BLaER1 treated with 17β-estradiol and CSF1 and Interleukin-3, amounts not matched to agents 10 nM and 100 nM (cell line): ENCODE measurements around the gene OGFR.
A peak's percentile ranks its signal among the peaks of the same experiment; 100 is the strongest.

ENCODE experiments used
- H3K27ac ChIP-seq, 11 experiments: shearing (Covaris generic); formaldehyde crosslinking; 2 replicates each; pipeline ENCODE4 v1.8.1; 2022
- H3K27me3 ChIP-seq, 11 experiments: shearing (Covaris generic); formaldehyde crosslinking; 2 replicates each; pipeline ENCODE4 v1.8.1; 2022
- H3K36me3 ChIP-seq, 11 experiments: shearing (Covaris generic); formaldehyde crosslinking; 2 replicates each; pipeline ENCODE4 v1.8.1; 2022
- H3K4me1 ChIP-seq, 10 experiments: shearing (Covaris generic); formaldehyde crosslinking; 2 replicates each; pipeline ENCODE4 v1.8.1; 2022
- H3K4me2 ChIP-seq, 11 experiments: shearing (Covaris generic); formaldehyde crosslinking; 2 replicates each; pipeline ENCODE4 v1.8.1; 2022
- H3K4me3 ChIP-seq, 10 experiments: shearing (Covaris generic); formaldehyde crosslinking; 2 replicates each; pipeline ENCODE4 v1.8.1; 2022
- H3K9ac ChIP-seq, 11 experiments: shearing (Covaris generic); formaldehyde crosslinking; 2 replicates each; pipeline ENCODE4 v1.8.1; 2022
- H3K9me3 ChIP-seq, 11 experiments: shearing (Covaris generic); formaldehyde crosslinking; replicated peaks in 1 of 11; 2 replicates each; pipeline ENCODE4 v1.8.1; 2022
- H4K20me1 ChIP-seq, 11 experiments: shearing (Covaris generic); formaldehyde crosslinking; 2 replicates each; pipeline ENCODE4 v1.8.1; 2022
- Cebpa-rat ChIP-seq, 11 experiments: shearing (Covaris generic); IDR thresholded peaks; 2 replicates each; pipeline ENCODE4 v1.8.1; 2022

Gene OGFR

GRCh38 chr20:62804021-62804626, 511 bp upstream of the OGFR start:
- H3K4me1 ChIP-seq: peaks cover 58 to 70% (median 67%) of the 10 kb centered on the region in 10 experiments
- H4K20me1 ChIP-seq: peaks cover 31 to 65% (median 45%) of the 10 kb centered on the region in 11 experiments
- H3K36me3 ChIP-seq: peaks cover 42 to 60% (median 55%) of the 10 kb centered on the region in 11 experiments

GRCh38 chr20:62805155-62805710, 598 bp downstream of the OGFR start:
- H3K4me3 ChIP-seq: peak overlapping the region; percentile 72 to 96 (median 88)

More at GRCh38 chr20:62804021-62804626, 511 bp upstream of the OGFR start:
- H3K9me3 ChIP-seq: no peaks in the 10 kb centered on the region
- peak overlapping the region in 9 of 10 experiments; percentile 51 to 94 (median 61); a peak in 19 of 20 replicates for H3K4me3 ChIP-seq
- no peak for TF ChIP-seq Cebpa-rat (IDR thresholded peaks at IDR 0.05)
- peak overlapping the region in 9 of 11 experiments; percentile 23 to 73 (median 62); a peak in 15 of 22 replicates for H3K27ac ChIP-seq
- peak overlapping the region in 10 of 11 experiments; percentile 1 to 73 (median 66); a peak in 17 of 22 replicates for H3K9ac ChIP-seq
- peak overlapping the region; percentile 84 to 99 (median 91) for H3K4me2 ChIP-seq
- H3K27me3 ChIP-seq: no peaks in the 10 kb centered on the region

GRCh38 chr20:62805711-62806382, 1.2 kb downstream of the OGFR start:
- Histone ChIP-seq H3K4me1 (peaks cover 71 to 80% (median 77%) of the 10 kb centered on the region in 10 experiments), H4K20me1 (peaks cover 48 to 72% (median 56%) of the 10 kb centered on the region in 11 experiments), H3K9ac (peak overlapping the region; percentile 86 to 97 (median 90)), H3K27me3 (no peaks in the 10 kb centered on the region), H3K4me3 (peak overlapping the region; percentile 72 to 96 (median 88)), H3K4me2 (peak overlapping the region; percentile 94 to 100 (median 99)), H3K9me3 (no peaks in the 10 kb centered on the region), H3K36me3 (peaks cover 42 to 60% (median 55%) of the 10 kb centered on the region in 11 experiments), H3K27ac (peak overlapping the region; percentile 69 to 92 (median 88))
- TF ChIP-seq Cebpa-rat (IDR thresholded peaks at IDR 0.05): no peak

More at GRCh38 chr20:62805155-62805710, 598 bp downstream of the OGFR start:
- no peaks in the 10 kb centered on the region for H3K9me3 ChIP-seq
- H3K4me1 ChIP-seq: peaks cover 65 to 74% (median 71%) of the 10 kb centered on the region in 10 experiments
- peak overlapping the region; percentile 94 to 100 (median 99) for H3K4me2 ChIP-seq
- H3K27me3 ChIP-seq: no peaks in the 10 kb centered on the region
- peak overlapping the region; percentile 86 to 97 (median 90) for H3K9ac ChIP-seq
- peak overlapping the region; percentile 69 to 92 (median 88) for H3K27ac ChIP-seq
- peaks cover 42 to 60% (median 55%) of the 10 kb centered on the region in 11 experiments for H3K36me3 ChIP-seq
- TF ChIP-seq Cebpa-rat (IDR thresholded peaks at IDR 0.05): no peak
- H4K20me1 ChIP-seq: peaks cover 42 to 69% (median 50%) of the 10 kb centered on the region in 11 experiments

GRCh38 chr20:62806383-62807050, 1.9 kb downstream of the OGFR start:
- Histone ChIP-seq H3K9ac (peak overlapping the region; percentile 86 to 97 (median 90)), H3K4me3 (peak overlapping the region; percentile 72 to 96 (median 88)), H3K4me2 (peak overlapping the region; percentile 94 to 100 (median 99)), H3K4me1 (peaks cover 74 to 83% (median 81%) of the 10 kb centered on the region in 10 experiments), H3K9me3 (no peaks in the 10 kb centered on the region), H3K27me3 (no peaks in the 10 kb centered on the region), H3K27ac (peak overlapping the region; percentile 69 to 92 (median 88); a peak in 20 of 22 replicates), H3K36me3 (peaks cover 43 to 60% (median 55%) of the 10 kb centered on the region in 11 experiments), H4K20me1 (peaks cover 55 to 72% (median 62%) of the 10 kb centered on the region in 11 experiments)
- no peak for TF ChIP-seq Cebpa-rat (IDR thresholded peaks at IDR 0.05)

- Histone ChIP-seq H3K36me3 (peaks cover 55 to 67% (median 63%) of the 10 kb centered on the region in 11 experiments), H3K4me2 (peak overlapping the region; percentile 94 to 100 (median 99)), H3K27ac (peak overlapping the region in 3 of 11 experiments; percentile 69 to 91 (median 79); a peak in 3 of 22 replicates), H3K9me3 (no peaks in the 10 kb centered on the region), H3K4me1 (peaks cover 75 to 81% (median 78%) of the 10 kb centered on the region in 10 experiments), H3K27me3 (no peaks in the 10 kb centered on the region), H3K4me3 (peak overlapping the region in 4 of 10 experiments; percentile 72 to 96 (median 83); a peak in 7 of 20 replicates), H4K20me1 (peaks cover 66 to 76% (median 73%) of the 10 kb centered on the region in 11 experiments), H3K9ac (peak overlapping the region; percentile 12 to 97 (median 90); a peak in 15 of 22 replicates)
- no peak for TF ChIP-seq Cebpa-rat (IDR thresholded peaks at IDR 0.05)
Measured at GRCh38 chr20:62807444-62808210, 3.0 kb downstream of the OGFR start.

- peaks cover 70 to 79% (median 75%) of the 10 kb centered on the region in 10 experiments for H3K4me1 ChIP-seq
- H4K20me1 ChIP-seq: peaks cover 73 to 83% (median 80%) of the 10 kb centered on the region in 11 experiments
- H3K9ac ChIP-seq: peak overlapping the region in 6 of 11 experiments; percentile 13 to 97 (median 91); a peak in 3 of 22 replicates
- TF ChIP-seq Cebpa-rat (IDR thresholded peaks at IDR 0.05): no peak
- no peaks in the 10 kb centered on the region for H3K9me3 ChIP-seq
- no peak overlapping the region for H3K27ac ChIP-seq
- H3K27me3 ChIP-seq: no peaks in the 10 kb centered on the region; a peak in 1 of 22 replicates
- peak overlapping the region; percentile 94 to 100 (median 99); a peak in 21 of 22 replicates for H3K4me2 ChIP-seq
- peak overlapping the region in 1 of 10 experiments; percentile 12; a peak in 1 of 20 replicates for H3K4me3 ChIP-seq
- peaks cover 59 to 74% (median 70%) of the 10 kb centered on the region in 11 experiments for H3K36me3 ChIP-seq
Measured at GRCh38 chr20:62808211-62808865, 3.7 kb downstream of the OGFR start.
